WTC11 (cell line): ENCODE results near the gene TRIM2. TPM values are rescaled to one million over a fixed set of nuclear protein-coding genes. Genes with fewer than 3 reads are reported as not detected.

Experiments
- ATAC-seq: fragments of 200-7000 bp; cut with Tn5 transposase; 2 replicates; pipeline ENCODE4 v1.10.0; 2021; ENCODE audit warnings: mild to moderate bottlenecking, moderate library complexity
- CTCF ChIA-PET: fragments of 300-600 bp; sonication (Branson Sonifier 250); formaldehyde crosslinking; loops from one replicate; lab custom pipeline; 2021; ENCODE audit warnings: antibody characterized with exemption; lab: Charles Lee
- POLR2A ChIA-PET: fragments of 350-600 bp; sonication (Branson Sonifier 250); formaldehyde crosslinking; loops from one replicate; lab custom pipeline; 2021; ENCODE audit warnings: antibody characterized with exemption; lab: Charles Lee
- DNase-seq: peaks from one replicate; pipeline ENCODE4 v3.0.0; 2021; ENCODE audit warnings: low spot score
- H3K27ac Mint-ChIP-seq: 2 replicates; pipeline ENCODE4 v1.8.0; 2021; ENCODE audit warnings: mixed read lengths
- H3K27me3 Mint-ChIP-seq: 2 replicates; pipeline ENCODE4 v1.8.0; 2021; ENCODE audit warnings: low read depth, mild to moderate bottlenecking, moderate library complexity, mixed read lengths
- H3K36me3 Mint-ChIP-seq: 2 replicates; pipeline ENCODE4 v1.8.0; 2021; ENCODE audit warnings: mixed read lengths
- H3K4me1 Mint-ChIP-seq: 2 replicates; pipeline ENCODE4 v1.8.0; 2022; ENCODE audit warnings: mixed read lengths
- H3K4me3 Mint-ChIP-seq: 2 replicates; pipeline ENCODE4 v1.8.0; 2021; ENCODE audit warnings: mild to moderate bottlenecking, moderate library complexity, mixed read lengths
- H3K9me3 Mint-ChIP-seq: 2 replicates; pipeline ENCODE4 v1.8.0; 2021; ENCODE audit warnings: mixed read lengths
- CBFB ChIP-seq: sonication (generic); formaldehyde crosslinking; IDR thresholded peaks from 2 replicates; pipeline ENCODE4 v1.8.1; 2022; ENCODE audit warnings: mild to moderate bottlenecking, low read depth, missing genetic modification reagents
- GTF2I ChIP-seq: fragments of 250-450 bp; sonication (Bioruptor Pico); conservative IDR thresholded peaks from 2 replicates; pipeline ENCODE4 v1.4.0; 2021; ENCODE audit warnings: mild to moderate bottlenecking
- JAZF1 ChIP-seq: fragments of 250-450 bp; sonication (Bioruptor Pico); IDR thresholded peaks from 2 replicates; pipeline ENCODE4 v1.9.0; 2021; ENCODE audit warnings: moderate library complexity, mild to moderate bottlenecking, inconsistent platforms
- MXD4 ChIP-seq: fragments of 250-450 bp; sonication (Bioruptor Pico); IDR thresholded peaks from 2 replicates; pipeline ENCODE4 v1.8.0; 2021; ENCODE audit warnings: mild to moderate bottlenecking, moderate library complexity, borderline replicate concordance
- NFE2L1 ChIP-seq: sonication (generic); formaldehyde crosslinking; IDR thresholded peaks from 2 replicates; pipeline ENCODE4 v1.8.1; 2023; ENCODE audit warnings: missing genetic modification reagents
- NFYB ChIP-seq: sonication (generic); formaldehyde crosslinking; conservative IDR thresholded peaks from 2 replicates; pipeline ENCODE4 v1.8.0; 2022; ENCODE audit warnings: low read depth, missing genetic modification reagents
- TEAD4 ChIP-seq: sonication (generic); formaldehyde crosslinking; IDR thresholded peaks from 2 replicates; pipeline ENCODE4 v1.8.0; 2022; ENCODE audit warnings: mild to moderate bottlenecking, missing genetic modification reagents
- ZNF121 ChIP-seq: sonication (generic); formaldehyde crosslinking; IDR thresholded peaks from 2 replicates; pipeline ENCODE4 v1.8.0; 2023; ENCODE audit warnings: missing genetic modification reagents
- ZNF219 ChIP-seq: sonication (generic); formaldehyde crosslinking; IDR thresholded peaks from 2 replicates; pipeline ENCODE4 v1.8.0; 2023; ENCODE audit warnings: missing genetic modification reagents, mild to moderate bottlenecking, borderline replicate concordance
- ZNF232 ChIP-seq: sonication (generic); formaldehyde crosslinking; IDR thresholded peaks from 2 replicates; pipeline ENCODE4 v1.8.0; 2022; ENCODE audit warnings: mild to moderate bottlenecking, missing genetic modification reagents
- ZNF263 ChIP-seq: sonication (generic); formaldehyde crosslinking; IDR thresholded peaks from 2 replicates; pipeline ENCODE4 v1.8.1; 2022; ENCODE audit warnings: low read depth, mild to moderate bottlenecking, moderate library complexity, missing genetic modification reagents
- ZNF423 ChIP-seq: fragments of 250-450 bp; sonication (Bioruptor Pico); IDR thresholded peaks from 2 replicates; pipeline ENCODE4 v2.1.2; 2022; ENCODE audit warnings: mild to moderate bottlenecking, moderate library complexity
- total RNA-seq: library from RNA; stranded (reverse); gene quantifications from 3 replicates; pipeline ENCODE4 v1.2.3, GENCODE V29; 2021
- TF ChIP-seq, protein P1 (sequence below): sonication (generic); formaldehyde crosslinking; IDR thresholded peaks from 2 replicates; pipeline ENCODE4 v1.8.1; 2023; ENCODE audit warnings: mild to moderate bottlenecking, moderate library complexity, missing genetic modification reagents
- TF ChIP-seq, protein P2 (sequence below): sonication (generic); formaldehyde crosslinking; IDR thresholded peaks from 2 replicates; pipeline ENCODE4 v1.8.0; 2023; ENCODE audit warnings: missing genetic modification reagents
- TF ChIP-seq, protein P3 (sequence below): sonication (generic); formaldehyde crosslinking; IDR thresholded peaks from 2 replicates; pipeline ENCODE4 v1.8.1; 2022; ENCODE audit warnings: low read depth, mild to moderate bottlenecking, moderate library complexity, missing genetic modification reagents, borderline replicate concordance
- TF ChIP-seq, protein P4 (sequence below): sonication (generic); formaldehyde crosslinking; IDR thresholded peaks from 2 replicates; pipeline ENCODE4 v1.8.1; 2023; ENCODE audit warnings: mild to moderate bottlenecking, missing genetic modification reagents
- TF ChIP-seq, protein P5 (sequence below): fragments of 250-450 bp; sonication (Bioruptor Pico); IDR thresholded peaks from 2 replicates; pipeline ENCODE4 v1.9.0; 2021; ENCODE audit warnings: mild to moderate bottlenecking
- TF ChIP-seq, protein P6 (sequence below): sonication (generic); formaldehyde crosslinking; IDR thresholded peaks from 2 replicates; pipeline ENCODE4 v1.8.1; 2022; ENCODE audit warnings: mild to moderate bottlenecking, missing genetic modification reagents, moderate library complexity, borderline replicate concordance
- TF ChIP-seq, protein P7 (sequence below): sonication (generic); formaldehyde crosslinking; IDR thresholded peaks from 2 replicates; pipeline ENCODE4 v1.8.0; 2022; ENCODE audit warnings: mild to moderate bottlenecking, missing genetic modification reagents
- TF ChIP-seq, protein P8 (sequence below): sonication (generic); formaldehyde crosslinking; IDR thresholded peaks from 2 replicates; pipeline ENCODE4 v1.8.0; 2023; ENCODE audit warnings: mild to moderate bottlenecking, missing genetic modification reagents

The TRIM2 gene
- total RNA-seq, 1 experiment from 2014 or later, result 54.5 TPM

DNA sequence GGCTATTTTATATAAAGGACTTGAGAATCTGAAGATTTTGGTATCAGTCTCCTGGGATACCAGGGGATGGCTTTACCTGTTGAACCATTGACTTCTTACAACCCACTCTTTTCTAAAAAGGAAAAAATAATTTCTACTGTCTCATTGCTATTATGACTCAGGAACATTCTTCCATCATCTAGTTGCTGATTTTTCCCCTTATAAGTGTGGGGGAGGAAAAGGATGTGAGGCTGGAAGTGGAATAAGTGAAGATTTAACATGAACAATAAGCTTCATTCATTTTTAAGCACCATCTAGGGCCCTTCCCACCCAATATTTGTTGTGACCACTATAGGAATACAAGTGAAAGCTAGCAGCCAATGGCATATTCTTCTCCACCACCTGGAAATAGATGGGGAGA is 129.6 kb downstream of the TRIM2 start (continued):
- TF ChIP-seq, protein P1, sequence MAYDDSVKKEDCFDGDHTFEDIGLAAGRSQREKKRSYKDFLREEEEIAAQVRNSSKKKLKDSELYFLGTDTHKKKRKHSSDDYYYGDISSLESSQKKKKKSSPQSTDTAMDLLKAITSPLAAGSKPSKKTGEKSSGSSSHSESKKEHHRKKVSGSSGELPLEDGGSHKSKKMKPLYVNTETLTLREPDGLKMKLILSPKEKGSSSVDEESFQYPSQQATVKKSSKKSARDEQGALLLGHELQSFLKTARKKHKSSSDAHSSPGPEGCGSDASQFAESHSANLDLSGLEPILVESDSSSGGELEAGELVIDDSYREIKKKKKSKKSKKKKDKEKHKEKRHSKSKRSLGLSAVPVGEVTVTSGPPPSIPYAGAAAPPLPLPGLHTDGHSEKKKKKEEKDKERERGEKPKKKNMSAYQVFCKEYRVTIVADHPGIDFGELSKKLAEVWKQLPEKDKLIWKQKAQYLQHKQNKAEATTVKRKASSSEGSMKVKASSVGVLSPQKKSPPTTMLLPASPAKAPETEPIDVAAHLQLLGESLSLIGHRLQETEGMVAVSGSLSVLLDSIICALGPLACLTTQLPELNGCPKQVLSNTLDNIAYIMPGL (CRISPR knock-in tag), result no peak

DNA sequence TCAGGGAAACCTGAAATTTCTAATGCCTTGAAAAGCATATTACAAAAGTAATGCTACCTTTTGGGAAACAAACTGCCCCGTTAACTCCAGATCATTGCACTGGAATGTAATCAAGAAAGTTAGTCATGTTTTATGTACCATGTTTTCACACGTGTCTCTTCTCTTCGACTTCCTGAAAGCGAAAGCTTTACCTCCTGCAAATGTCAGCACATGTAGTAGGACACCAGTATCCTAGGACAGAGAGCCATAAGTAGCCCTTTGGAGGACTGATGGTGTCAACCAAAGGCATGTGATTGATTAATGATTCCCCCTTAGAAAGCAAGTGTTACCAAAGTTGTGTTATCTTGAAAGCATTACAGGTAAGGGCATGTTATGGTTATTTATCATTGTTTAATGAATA is 131.4 kb downstream of the TRIM2 start:
- CTCF ChIA-PET, result interaction anchor here (1.4 kb wide), 1 partner anchor 103 kb away, joined by 3 read pairs; no protein-coding TSS in a partner anchor

More for the DNA sequence above, 131.4 kb downstream of the TRIM2 start:
- DNase-seq, result no peak
- POLR2A ChIA-PET, result no interaction called here
- peak overlapping the region; percentile 6; the same call in 1 of the 2 replicates for H3K27ac Mint-ChIP-seq
- ATAC-seq, result no peak
- H3K4me1 Mint-ChIP-seq, result peaks cover 15% of the 10 kb centered on the region
- H3K36me3 Mint-ChIP-seq, result peaks cover 3% of the 10 kb centered on the region
- TF ChIP-seq NFE2L1 (no peak), MXD4 (CRISPR knock-in tag) (no peak), ZNF232 (CRISPR knock-in tag) (no peak), NFYB (CRISPR knock-in tag) (no peak), TEAD4 (CRISPR knock-in tag) (no peak), ZNF219 (no peak), ZNF263 (CRISPR knock-in tag) (no peak), CBFB (no peak), JAZF1 (CRISPR knock-in tag) (no peak), ZNF423 (CRISPR knock-in tag) (no peak), ZNF121 (CRISPR knock-in tag) (no peak), GTF2I (CRISPR knock-in tag) (no peak)
- TF ChIP-seq, protein P2, sequence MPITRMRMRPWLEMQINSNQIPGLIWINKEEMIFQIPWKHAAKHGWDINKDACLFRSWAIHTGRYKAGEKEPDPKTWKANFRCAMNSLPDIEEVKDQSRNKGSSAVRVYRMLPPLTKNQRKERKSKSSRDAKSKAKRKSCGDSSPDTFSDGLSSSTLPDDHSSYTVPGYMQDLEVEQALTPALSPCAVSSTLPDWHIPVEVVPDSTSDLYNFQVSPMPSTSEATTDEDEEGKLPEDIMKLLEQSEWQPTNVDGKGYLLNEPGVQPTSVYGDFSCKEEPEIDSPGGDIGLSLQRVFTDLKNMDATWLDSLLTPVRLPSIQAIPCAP (CRISPR knock-in tag), result no peak
- TF ChIP-seq, protein P3, sequence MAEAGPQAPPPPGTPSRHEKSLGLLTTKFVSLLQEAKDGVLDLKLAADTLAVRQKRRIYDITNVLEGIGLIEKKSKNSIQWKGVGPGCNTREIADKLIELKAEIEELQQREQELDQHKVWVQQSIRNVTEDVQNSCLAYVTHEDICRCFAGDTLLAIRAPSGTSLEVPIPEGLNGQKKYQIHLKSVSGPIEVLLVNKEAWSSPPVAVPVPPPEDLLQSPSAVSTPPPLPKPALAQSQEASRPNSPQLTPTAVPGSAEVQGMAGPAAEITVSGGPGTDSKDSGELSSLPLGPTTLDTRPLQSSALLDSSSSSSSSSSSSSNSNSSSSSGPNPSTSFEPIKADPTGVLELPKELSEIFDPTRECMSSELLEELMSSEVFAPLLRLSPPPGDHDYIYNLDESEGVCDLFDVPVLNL (CRISPR knock-in tag), result no peak
- TF ChIP-seq, protein P4, sequence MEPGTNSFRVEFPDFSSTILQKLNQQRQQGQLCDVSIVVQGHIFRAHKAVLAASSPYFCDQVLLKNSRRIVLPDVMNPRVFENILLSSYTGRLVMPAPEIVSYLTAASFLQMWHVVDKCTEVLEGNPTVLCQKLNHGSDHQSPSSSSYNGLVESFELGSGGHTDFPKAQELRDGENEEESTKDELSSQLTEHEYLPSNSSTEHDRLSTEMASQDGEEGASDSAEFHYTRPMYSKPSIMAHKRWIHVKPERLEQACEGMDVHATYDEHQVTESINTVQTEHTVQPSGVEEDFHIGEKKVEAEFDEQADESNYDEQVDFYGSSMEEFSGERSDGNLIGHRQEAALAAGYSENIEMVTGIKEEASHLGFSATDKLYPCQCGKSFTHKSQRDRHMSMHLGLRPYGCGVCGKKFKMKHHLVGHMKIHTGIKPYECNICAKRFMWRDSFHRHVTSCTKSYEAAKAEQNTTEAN (CRISPR knock-in tag), result no peak
- TF ChIP-seq, protein P1 (CRISPR knock-in tag), result no peak
- TF ChIP-seq, protein P5, sequence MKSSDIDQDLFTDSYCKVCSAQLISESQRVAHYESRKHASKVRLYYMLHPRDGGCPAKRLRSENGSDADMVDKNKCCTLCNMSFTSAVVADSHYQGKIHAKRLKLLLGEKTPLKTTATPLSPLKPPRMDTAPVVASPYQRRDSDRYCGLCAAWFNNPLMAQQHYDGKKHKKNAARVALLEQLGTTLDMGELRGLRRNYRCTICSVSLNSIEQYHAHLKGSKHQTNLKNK (CRISPR knock-in tag), result no peak
- TF ChIP-seq, protein P6, sequence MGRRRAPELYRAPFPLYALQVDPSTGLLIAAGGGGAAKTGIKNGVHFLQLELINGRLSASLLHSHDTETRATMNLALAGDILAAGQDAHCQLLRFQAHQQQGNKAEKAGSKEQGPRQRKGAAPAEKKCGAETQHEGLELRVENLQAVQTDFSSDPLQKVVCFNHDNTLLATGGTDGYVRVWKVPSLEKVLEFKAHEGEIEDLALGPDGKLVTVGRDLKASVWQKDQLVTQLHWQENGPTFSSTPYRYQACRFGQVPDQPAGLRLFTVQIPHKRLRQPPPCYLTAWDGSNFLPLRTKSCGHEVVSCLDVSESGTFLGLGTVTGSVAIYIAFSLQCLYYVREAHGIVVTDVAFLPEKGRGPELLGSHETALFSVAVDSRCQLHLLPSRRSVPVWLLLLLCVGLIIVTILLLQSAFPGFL (CRISPR knock-in tag), result no peak
- TF ChIP-seq, protein P7, sequence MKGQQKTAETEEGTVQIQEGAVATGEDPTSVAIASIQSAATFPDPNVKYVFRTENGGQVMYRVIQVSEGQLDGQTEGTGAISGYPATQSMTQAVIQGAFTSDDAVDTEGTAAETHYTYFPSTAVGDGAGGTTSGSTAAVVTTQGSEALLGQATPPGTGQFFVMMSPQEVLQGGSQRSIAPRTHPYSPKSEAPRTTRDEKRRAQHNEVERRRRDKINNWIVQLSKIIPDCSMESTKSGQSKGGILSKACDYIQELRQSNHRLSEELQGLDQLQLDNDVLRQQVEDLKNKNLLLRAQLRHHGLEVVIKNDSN (CRISPR knock-in tag), result no peak
- TF ChIP-seq, protein P8, sequence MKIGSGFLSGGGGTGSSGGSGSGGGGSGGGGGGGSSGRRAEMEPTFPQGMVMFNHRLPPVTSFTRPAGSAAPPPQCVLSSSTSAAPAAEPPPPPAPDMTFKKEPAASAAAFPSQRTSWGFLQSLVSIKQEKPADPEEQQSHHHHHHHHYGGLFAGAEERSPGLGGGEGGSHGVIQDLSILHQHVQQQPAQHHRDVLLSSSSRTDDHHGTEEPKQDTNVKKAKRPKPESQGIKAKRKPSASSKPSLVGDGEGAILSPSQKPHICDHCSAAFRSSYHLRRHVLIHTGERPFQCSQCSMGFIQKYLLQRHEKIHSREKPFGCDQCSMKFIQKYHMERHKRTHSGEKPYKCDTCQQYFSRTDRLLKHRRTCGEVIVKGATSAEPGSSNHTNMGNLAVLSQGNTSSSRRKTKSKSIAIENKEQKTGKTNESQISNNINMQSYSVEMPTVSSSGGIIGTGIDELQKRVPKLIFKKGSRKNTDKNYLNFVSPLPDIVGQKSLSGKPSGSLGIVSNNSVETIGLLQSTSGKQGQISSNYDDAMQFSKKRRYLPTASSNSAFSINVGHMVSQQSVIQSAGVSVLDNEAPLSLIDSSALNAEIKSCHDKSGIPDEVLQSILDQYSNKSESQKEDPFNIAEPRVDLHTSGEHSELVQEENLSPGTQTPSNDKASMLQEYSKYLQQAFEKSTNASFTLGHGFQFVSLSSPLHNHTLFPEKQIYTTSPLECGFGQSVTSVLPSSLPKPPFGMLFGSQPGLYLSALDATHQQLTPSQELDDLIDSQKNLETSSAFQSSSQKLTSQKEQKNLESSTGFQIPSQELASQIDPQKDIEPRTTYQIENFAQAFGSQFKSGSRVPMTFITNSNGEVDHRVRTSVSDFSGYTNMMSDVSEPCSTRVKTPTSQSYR (CRISPR knock-in tag), result no peak
- H3K27me3 Mint-ChIP-seq, result no peaks in the 10 kb centered on the region
- no peak overlapping the region for H3K4me3 Mint-ChIP-seq
- no peaks in the 10 kb centered on the region for H3K9me3 Mint-ChIP-seq
